Measurements from ENCODE around the gene SELENON.

The SELENON gene

DNA sequence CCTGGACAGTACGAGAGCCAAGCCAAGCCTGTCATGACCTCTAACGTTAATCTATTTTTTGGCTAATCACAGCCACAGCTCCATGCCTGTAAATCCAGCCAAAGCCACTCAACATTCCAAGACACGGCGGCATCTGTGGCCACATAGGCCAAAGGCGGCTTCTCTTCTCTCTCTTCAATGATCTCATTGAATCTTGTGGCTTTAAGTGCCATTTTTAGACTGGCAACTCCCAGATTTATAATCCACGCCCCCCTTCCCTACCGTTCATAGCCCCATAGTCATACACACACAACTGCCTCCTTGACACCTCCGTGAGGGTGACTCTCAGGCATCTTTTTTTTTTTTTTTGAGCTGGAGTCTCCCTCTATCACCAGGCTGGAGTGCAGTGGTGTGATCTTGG, 5.7 kb upstream of the SELENON start:
- TF ChIP-seq, protein P1, sequence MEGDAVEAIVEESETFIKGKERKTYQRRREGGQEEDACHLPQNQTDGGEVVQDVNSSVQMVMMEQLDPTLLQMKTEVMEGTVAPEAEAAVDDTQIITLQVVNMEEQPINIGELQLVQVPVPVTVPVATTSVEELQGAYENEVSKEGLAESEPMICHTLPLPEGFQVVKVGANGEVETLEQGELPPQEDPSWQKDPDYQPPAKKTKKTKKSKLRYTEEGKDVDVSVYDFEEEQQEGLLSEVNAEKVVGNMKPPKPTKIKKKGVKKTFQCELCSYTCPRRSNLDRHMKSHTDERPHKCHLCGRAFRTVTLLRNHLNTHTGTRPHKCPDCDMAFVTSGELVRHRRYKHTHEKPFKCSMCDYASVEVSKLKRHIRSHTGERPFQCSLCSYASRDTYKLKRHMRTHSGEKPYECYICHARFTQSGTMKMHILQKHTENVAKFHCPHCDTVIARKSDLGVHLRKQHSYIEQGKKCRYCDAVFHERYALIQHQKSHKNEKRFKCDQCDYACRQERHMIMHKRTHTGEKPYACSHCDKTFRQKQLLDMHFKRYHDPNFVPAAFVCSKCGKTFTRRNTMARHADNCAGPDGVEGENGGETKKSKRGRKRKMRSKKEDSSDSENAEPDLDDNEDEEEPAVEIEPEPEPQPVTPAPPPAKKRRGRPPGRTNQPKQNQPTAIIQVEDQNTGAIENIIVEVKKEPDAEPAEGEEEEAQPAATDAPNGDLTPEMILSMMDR (IDR thresholded peaks at IDR 0.05; ENCODE audit: borderline replicate concordance, insufficient read depth, low read depth, low read length) = no peak

DNA sequence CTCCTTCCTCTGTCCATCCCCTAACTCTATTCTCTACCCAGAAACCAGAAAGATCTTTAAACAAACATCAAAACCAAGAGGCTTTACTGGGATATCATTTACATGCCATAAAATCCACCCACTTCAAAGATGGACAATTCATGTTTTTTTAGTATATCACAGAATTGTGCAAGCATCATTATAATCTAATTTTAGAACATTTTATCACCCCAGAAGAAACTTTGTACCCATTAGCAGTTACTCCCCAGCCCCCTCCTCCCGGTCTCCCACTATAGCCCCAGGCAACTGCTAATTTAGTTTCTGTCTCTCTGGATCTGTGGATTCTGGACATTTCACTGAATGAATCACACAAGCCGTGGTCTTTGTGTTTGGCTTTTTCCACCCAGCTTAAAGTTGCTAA, 4.8 kb upstream of the SELENON start:
- TF ChIP-seq, protein P1 (IDR thresholded peaks at IDR 0.05; ENCODE audit: borderline replicate concordance, insufficient read depth, low read depth, low read length) = no peak
- H3K4me3 ChIP-seq (ENCODE audit: low read depth, low read length) = no peak overlapping the region

More for the DNA sequence above, 5.7 kb upstream of the SELENON start:
- H3K4me3 ChIP-seq (ENCODE audit: low read depth, low read length) = no peak overlapping the region

DNA sequence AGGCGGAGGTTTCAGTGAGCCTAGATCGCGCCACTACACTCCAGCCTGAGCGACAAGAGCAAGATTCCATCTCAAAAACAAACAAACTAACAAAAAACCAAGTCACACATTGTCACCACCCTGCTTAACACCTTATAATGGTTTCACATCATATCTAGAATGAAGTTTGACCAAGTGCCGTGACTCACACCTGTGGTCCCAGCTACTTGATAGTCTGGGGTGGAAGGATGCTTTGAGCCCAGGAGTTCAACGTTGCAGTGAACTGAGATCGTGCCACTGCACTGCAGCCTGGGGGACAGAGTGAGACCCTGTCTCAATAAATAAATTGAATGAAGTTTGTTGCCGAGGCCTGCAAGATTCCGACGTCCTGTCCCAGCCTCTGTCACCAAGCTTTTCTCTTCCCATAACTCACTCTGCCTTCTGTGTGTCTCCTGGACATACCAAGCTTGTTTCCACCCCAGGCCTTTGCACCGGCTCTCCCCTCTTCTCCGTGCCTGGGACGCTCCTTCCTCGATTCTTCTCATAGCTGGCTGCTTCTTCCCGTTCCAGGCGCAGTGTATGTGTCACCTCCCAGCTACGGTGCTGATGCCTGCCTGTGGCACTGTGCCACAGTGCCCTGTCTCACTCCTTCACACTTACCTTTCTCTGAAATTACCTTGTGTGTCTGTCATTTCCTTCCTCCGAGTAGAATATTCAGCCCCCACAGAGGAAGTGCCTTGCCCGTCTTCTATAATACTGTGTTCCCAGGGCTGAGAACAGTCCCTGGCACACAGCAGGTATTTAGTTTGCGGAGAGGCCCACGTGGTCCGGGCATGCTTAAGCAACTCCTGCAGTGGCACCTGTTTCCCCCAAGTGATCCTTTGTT, 3.8 kb upstream of the SELENON start:
- TF ChIP-seq, protein P1 (IDR thresholded peaks at IDR 0.05; ENCODE audit: borderline replicate concordance, insufficient read depth, low read depth, low read length) = no peak
- no peak overlapping the region for H3K4me3 ChIP-seq (ENCODE audit: low read depth, low read length)

DNA sequence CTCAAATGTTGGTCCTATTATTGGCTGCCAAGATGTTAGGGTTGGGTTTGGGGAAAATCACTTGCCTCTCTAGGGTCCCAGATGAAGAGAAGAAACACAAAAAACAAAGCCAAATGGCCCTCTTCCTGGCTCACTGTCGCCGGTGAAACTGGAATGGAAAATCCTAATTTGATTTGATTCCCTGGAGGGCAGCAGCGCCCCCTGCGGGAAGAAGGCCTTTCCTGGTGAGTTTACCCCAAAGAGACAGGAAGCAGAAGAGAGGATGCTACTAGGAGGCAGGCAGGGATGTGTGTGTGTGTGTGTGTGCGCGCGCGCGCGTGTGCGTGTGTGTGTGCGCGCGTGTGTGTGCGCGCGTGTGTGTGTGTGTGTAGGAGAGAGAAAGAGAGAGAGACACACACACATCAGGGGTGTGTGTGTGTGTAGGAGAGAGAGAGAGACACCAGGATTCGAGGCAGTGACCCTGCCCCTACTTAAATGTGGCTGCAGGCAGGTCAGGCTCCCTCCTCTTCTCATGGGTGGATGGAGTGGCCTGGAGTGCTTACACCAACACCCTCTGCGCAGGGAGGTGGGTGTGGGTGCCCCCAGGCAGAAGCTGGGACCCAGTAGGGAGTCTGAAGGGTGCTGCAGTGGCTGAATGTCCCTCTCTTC, 3.1 kb upstream of the SELENON start:
- TF ChIP-seq, protein P1 (IDR thresholded peaks at IDR 0.05; ENCODE audit: borderline replicate concordance, insufficient read depth, low read depth, low read length) = peak; percentile 77
- H3K4me3 ChIP-seq (ENCODE audit: low read depth, low read length) = no peak overlapping the region

DNA sequence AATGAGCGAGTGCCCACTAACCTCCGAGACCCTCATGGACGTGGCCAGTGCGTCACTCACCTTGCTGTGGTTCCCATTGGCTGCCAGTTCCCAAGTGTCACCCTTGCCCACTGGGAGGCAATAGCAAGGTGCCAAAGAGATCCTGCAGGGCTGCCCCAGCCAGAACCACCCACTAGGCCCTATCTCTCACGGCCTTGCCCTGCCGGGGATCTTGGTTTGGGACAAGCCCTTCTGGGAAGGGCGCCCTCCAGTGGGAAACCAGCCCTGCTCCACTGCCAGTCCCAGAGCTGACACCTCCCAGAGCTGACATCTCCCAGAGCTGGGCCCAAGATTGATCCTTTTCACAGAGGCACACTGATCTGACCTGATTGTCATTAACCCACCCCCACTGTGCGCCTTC, 2.1 kb upstream of the SELENON start:
- H3K4me3 ChIP-seq (ENCODE audit: low read depth, low read length) = no peak overlapping the region
- TF ChIP-seq, protein P1 (IDR thresholded peaks at IDR 0.05; ENCODE audit: borderline replicate concordance, insufficient read depth, low read depth, low read length) = peak; percentile 66

DNA sequence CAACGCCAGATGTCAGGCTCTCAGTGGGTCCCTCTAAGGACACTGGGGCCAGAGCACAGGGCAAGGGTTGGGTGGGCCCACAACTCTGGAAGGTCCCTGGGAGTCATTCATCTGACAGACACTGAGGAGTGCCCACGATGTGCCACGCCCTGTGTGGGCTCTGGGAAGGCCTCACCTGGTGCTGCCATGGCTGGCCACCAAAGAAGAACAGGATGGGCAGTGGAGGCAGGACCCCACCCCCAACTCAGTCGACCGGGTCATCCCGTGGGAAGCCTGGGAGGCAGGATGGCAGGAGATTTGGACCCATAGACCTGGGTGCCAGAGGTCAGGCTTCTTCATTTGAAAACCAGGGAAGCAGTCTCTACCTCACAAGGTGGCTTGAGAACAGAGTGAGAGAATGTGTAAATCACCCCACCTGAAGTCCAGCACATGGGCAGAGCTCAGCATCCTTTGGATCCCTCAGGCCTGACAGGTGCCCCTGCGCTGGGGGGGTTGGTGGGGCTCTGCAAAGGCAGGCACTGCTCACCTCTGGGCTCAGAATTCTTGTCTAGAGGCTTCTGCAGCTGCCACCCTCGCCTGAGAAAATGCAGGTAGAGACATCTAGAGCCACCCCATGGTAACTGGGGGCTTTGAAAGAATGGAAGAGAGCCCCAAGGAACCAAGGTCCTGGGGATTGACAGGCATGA, 1.2 kb upstream of the SELENON start:
- no peak overlapping the region for H3K4me3 ChIP-seq (ENCODE audit: low read depth, low read length)
- TF ChIP-seq, protein P1 (IDR thresholded peaks at IDR 0.05; ENCODE audit: borderline replicate concordance, insufficient read depth, low read depth, low read length) = no peak
